SU-DHL-6 (cell line): ENCODE measurements around the gene GAB2.

Experiments
- H2AFZ ChIP-seq: fragments of 200-600 bp; sonication (generic); 2 replicates; pipeline ENCODE4 v1.6.1; 2014; ENCODE audit warnings: low read depth, mild to moderate bottlenecking, moderate library complexity, mixed read lengths, antibody characterized with exemption, low read length; ENCODE audit not compliant: severe bottlenecking
- H3F3A ChIP-seq: fragments of 200-600 bp; shearing (Covaris generic); 2 replicates; pipeline ENCODE4 v1.6.0; 2016; ENCODE audit warnings: antibody characterized with exemption, mild to moderate bottlenecking; ENCODE audit not compliant: insufficient read depth
- H3K27ac ChIP-seq: fragments of 200-600 bp; sonication (generic); 2 replicates; pipeline ENCODE4 v1.5.1; 2016; ENCODE audit warnings: low read depth, mild to moderate bottlenecking, low read length, moderate library complexity, mixed read lengths
- H3K27me3 ChIP-seq: fragments of 200-600 bp; sonication (generic), shearing (Covaris generic); 2 replicates; pipeline ENCODE4 v1.6.0; 2014; ENCODE audit warnings: mild to moderate bottlenecking, low read length
- H3K36me3 ChIP-seq: fragments of 200-600 bp; sonication (generic); 2 replicates; pipeline ENCODE4 v1.6.1; 2014; ENCODE audit warnings: mild to moderate bottlenecking, low read length, mixed read lengths
- H3K4me2 ChIP-seq: fragments of 300-600, 200-600 bp; shearing (Covaris generic), sonication (generic); 2 replicates; pipeline ENCODE4 v1.6.0; 2014; ENCODE audit warnings: low read length, low read depth, mild to moderate bottlenecking; ENCODE audit not compliant: poor library complexity, severe bottlenecking
- H3K4me3 ChIP-seq: fragments of 200-600 bp; sonication (generic); 2 replicates; pipeline ENCODE4 v1.5.1; 2014; ENCODE audit warnings: antibody characterized with exemption, low read length, mild to moderate bottlenecking, mixed read lengths; ENCODE audit not compliant: insufficient read depth, poor library complexity, severe bottlenecking
- H3K79me2 ChIP-seq: fragments of 200-600 bp; sonication (generic); 2 replicates; pipeline ENCODE4 v1.6.1; 2014; ENCODE audit warnings: mild to moderate bottlenecking, low read length, moderate library complexity; ENCODE audit not compliant: insufficient read depth
- H3K9ac ChIP-seq: fragments of 200-600 bp; sonication (generic); 2 replicates; pipeline ENCODE4 v1.7.0; 2014; ENCODE audit warnings: mild to moderate bottlenecking, low read length
- H3K9me2 ChIP-seq: fragments of 200-600 bp; sonication (generic); replicated peaks from 2 replicates; pipeline ENCODE4 v1.6.1; 2014; ENCODE audit warnings: low read length; ENCODE audit not compliant: insufficient read depth
- H3K9me3 ChIP-seq: fragments of 200-600 bp; sonication (generic); 2 replicates; pipeline ENCODE4 v1.6.1; 2014; ENCODE audit warnings: low read length, mixed read lengths; ENCODE audit not compliant: insufficient read depth
- H4K20me1 ChIP-seq: fragments of 200-600 bp; sonication (generic); 2 replicates; pipeline ENCODE4 v1.6.1; 2014; ENCODE audit warnings: low read depth, mild to moderate bottlenecking, antibody characterized with exemption, low read length, moderate library complexity, mixed read lengths
- CTCF ChIP-seq: fragments of 200-600 bp; sonication (generic); IDR thresholded peaks from one replicate; pipeline ENCODE4 v1.5.1; 2017; ENCODE audit warnings: antibody characterized with exemption, mild to moderate bottlenecking, low read length, moderate library complexity; ENCODE audit not compliant: insufficient read depth, poor library complexity, severe bottlenecking
- EZH2phosphoT487 ChIP-seq: fragments of 200-600 bp; sonication (generic), shearing (Covaris generic); conservative IDR thresholded peaks from 2 replicates; pipeline ENCODE4 v1.6.1; 2018; ENCODE audit warnings: mild to moderate bottlenecking, antibody characterized with exemption, low read length, moderate library complexity, mixed read lengths

GAB2 gene

DNA sequence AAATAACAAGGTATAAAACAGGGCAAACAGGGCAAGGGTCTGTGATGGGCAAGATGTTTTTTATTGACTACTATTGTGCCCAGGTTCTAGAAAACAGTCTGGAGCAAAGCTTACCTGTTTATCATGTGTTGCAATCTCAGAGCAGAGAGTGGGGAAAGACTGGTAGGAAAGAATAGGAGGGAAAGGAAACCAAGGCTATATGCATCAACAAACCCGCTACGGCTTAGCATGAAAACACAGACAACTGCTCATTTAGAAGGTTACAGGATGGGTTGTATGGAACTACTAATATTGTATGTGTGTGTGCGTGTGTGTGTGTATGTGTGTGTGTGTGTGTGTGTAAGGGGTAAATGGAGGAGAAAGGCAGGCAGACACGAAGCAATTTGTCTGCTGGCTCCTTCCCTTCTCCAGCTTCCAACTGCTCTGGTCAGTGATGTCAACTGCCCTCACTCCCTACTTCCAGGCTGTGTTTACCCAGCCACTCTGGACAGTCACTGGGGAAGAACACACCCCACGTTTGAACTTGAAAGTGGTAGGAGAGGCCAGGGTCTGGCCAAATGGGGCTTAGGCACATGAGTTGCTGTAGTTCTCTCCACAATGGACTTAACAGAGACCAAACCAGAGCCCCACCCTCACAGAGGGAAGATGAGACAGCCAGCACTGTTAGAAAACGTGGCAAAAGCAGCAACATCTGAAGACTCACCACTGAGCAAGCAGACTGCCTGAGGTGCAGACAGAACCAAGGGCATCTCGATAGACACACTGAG is 47.0 kb downstream of the GAB2 start:
- Histone ChIP-seq H3K79me2 (no peaks in the 10 kb centered on the region), H3K4me2 (no peak overlapping the region)

GRCh38 chr11:78365381-78365792 is 52.2 kb downstream of the GAB2 start:
- H3K9me3 ChIP-seq: no peaks in the 10 kb centered on the region
- H3K4me2 ChIP-seq: no peak overlapping the region
- no peaks in the 10 kb centered on the region for H3F3A ChIP-seq
- no peaks in the 10 kb centered on the region for H3K27me3 ChIP-seq
- no peaks in the 10 kb centered on the region for H3K79me2 ChIP-seq
- no peak overlapping the region for H3K27ac ChIP-seq
- no peaks in the 10 kb centered on the region for H4K20me1 ChIP-seq
- no peaks in the 10 kb centered on the region for H3K36me3 ChIP-seq
- H3K4me3 ChIP-seq: no peak overlapping the region
- no peaks in the 10 kb centered on the region for H3K9me2 ChIP-seq
- no peak overlapping the region for H3K9ac ChIP-seq
- H2AFZ ChIP-seq: no peak overlapping the region
- TF ChIP-seq EZH2phosphoT487 (no peak), CTCF (no peak)

More for the DNA sequence above, 47.0 kb downstream of the GAB2 start:
- H3K9me3 ChIP-seq: no peaks in the 10 kb centered on the region
- no peaks in the 10 kb centered on the region for H3K36me3 ChIP-seq
- H3K9ac ChIP-seq: no peak overlapping the region
- no peak overlapping the region for H2AFZ ChIP-seq
- no peaks in the 10 kb centered on the region for H3F3A ChIP-seq
- H3K9me2 ChIP-seq: no peaks in the 10 kb centered on the region
- H3K27ac ChIP-seq: no peak overlapping the region
- H4K20me1 ChIP-seq: no peaks in the 10 kb centered on the region
- H3K4me3 ChIP-seq: no peak overlapping the region
- H3K27me3 ChIP-seq: no peaks in the 10 kb centered on the region
- TF ChIP-seq CTCF (no peak), EZH2phosphoT487 (no peak)

DNA sequence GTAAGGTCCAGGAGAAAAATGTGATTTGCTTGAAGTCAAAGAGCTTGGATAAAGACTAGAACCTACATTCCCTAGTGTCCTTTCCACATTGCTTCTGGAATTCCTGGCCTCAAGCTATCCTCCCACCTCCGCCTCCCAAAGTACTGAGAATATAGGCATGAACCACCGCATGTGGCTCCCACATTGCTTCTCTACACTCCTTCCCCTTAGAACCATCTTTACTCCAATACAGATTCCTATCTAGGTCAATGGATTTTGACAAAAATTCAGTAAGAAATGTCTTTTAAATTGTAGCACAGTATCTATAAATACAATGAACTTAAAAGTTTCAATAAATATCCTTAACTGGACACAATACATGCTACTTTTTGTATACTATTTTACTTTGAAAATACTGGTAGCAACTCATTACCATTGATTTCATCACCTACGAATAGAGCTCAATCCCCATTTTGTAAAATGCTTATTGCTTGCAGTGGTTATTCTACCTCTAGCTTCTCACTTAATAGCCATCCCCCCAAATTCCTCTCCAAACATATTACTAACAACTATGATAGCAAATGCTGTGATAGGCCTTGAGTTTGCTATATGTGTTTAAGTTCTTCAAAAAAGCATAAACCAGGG is 53.4 kb downstream of the GAB2 start:
- Histone ChIP-seq H3K27me3 (no peaks in the 10 kb centered on the region), H3K4me2 (no peak overlapping the region), H3K79me2 (no peaks in the 10 kb centered on the region), H3K9me3 (no peaks in the 10 kb centered on the region), H3K4me3 (no peak overlapping the region), H3K9ac (no peak overlapping the region), H3K36me3 (no peaks in the 10 kb centered on the region), H3F3A (no peaks in the 10 kb centered on the region), H3K9me2 (no peaks in the 10 kb centered on the region), H4K20me1 (no peaks in the 10 kb centered on the region), H2AFZ (no peak overlapping the region), H3K27ac (no peak overlapping the region)
- TF ChIP-seq EZH2phosphoT487 (no peak), CTCF (no peak)
